Osteoblast (primary cell): Measurements from ENCODE around the gene NGF. TPM values are rescaled to one million over a fixed set of nuclear protein-coding genes. Genes with fewer than 3 reads are reported as not detected.

ENCODE experiments used
- DNase-seq: peaks from one replicate; pipeline ENCODE4 v3.0.0; 2011; ENCODE audit warnings: low spot score, mixed read lengths; ENCODE audit not compliant: insufficient read length; ENCODE audit errors: missing footprints
- H2AFZ ChIP-seq: 2 replicates; pipeline ENCODE4 v1.6.0; 2011; ENCODE audit warnings: mild to moderate bottlenecking, low read length
- H3K27ac ChIP-seq: 2 replicates; pipeline ENCODE4 v1.5.1; 2011; ENCODE audit warnings: mild to moderate bottlenecking, low read depth, low read length, moderate library complexity
- H3K27me3 ChIP-seq: 2 replicates; pipeline ENCODE4 v1.6.0; 2012; ENCODE audit warnings: mild to moderate bottlenecking, control low read depth, inconsistent platforms, low read length, moderate library complexity; ENCODE audit not compliant: insufficient read depth
- H3K36me3 ChIP-seq: 2 replicates; pipeline ENCODE4 v1.5.1; 2011; ENCODE audit warnings: mild to moderate bottlenecking, low read length, control low read depth, moderate library complexity; ENCODE audit not compliant: insufficient read depth
- H3K4me1 ChIP-seq: 2 replicates; pipeline ENCODE4 v1.5.1; 2011; ENCODE audit warnings: mild to moderate bottlenecking, low read length, control low read depth, moderate library complexity; ENCODE audit not compliant: insufficient read depth
- H3K4me2 ChIP-seq: 2 replicates; pipeline ENCODE4 v1.6.0; 2011; ENCODE audit warnings: mild to moderate bottlenecking, low read length; ENCODE audit not compliant: insufficient read depth
- H3K4me3 ChIP-seq: fragments of 200-600 bp; sonication (generic); 3 replicates; pipeline ENCODE4 v1.5.1; 2012; ENCODE audit warnings: mild to moderate bottlenecking, low read length, inconsistent platforms; ENCODE audit not compliant: insufficient read depth
- H3K79me2 ChIP-seq: 2 replicates; pipeline ENCODE4 v1.6.0; 2012; ENCODE audit warnings: mild to moderate bottlenecking, low read length, control low read depth, inconsistent platforms; ENCODE audit not compliant: insufficient read depth
- H3K9me3 ChIP-seq: 2 replicates; pipeline ENCODE4 v1.5.1; 2011; ENCODE audit warnings: low read depth, low read length, control low read depth
- H4K20me1 ChIP-seq: 2 replicates; pipeline ENCODE4 v1.6.0; 2012; ENCODE audit warnings: mild to moderate bottlenecking, low read length, control low read depth; ENCODE audit not compliant: insufficient read depth
- CTCF ChIP-seq: IDR thresholded peaks from 2 replicates; pipeline ENCODE4 v1.5.1; 2011; ENCODE audit warnings: mild to moderate bottlenecking, low read depth, low read length, moderate library complexity; ENCODE audit errors: extremely low read depth
- total RNA-seq: library from RNA; depleted of rRNA; stranded (reverse); fragments of >200 nt; gene quantifications from 2 replicates; pipeline ENCODE4 v1.2.3, GENCODE V29; 2012

NGF gene
- total RNA-seq, 1 donor: 6.2 TPM

GRCh38 chr1:115274467-115274866, 63.6 kb downstream of the NGF start:
- Histone ChIP-seq H3K36me3 (no peaks in the 10 kb centered on the region), H2AFZ (no peak overlapping the region), H3K79me2 (no peaks in the 10 kb centered on the region), H3K4me1 (peaks cover 10% of the 10 kb centered on the region), H4K20me1 (no peaks in the 10 kb centered on the region), H3K4me3 (no peak overlapping the region), H3K27me3 (no peaks in the 10 kb centered on the region), H3K4me2 (no peak overlapping the region), H3K27ac (no peak overlapping the region), H3K9me3 (peaks cover 3% of the 10 kb centered on the region)
- TF ChIP-seq CTCF: no peak
- no peak for DNase-seq

GRCh38 chr1:115266729-115267421, 71.2 kb downstream of the NGF start:
- H3K4me1 ChIP-seq: peaks cover 24% of the 10 kb centered on the region
- peak overlapping the region; percentile 60 for H3K27ac ChIP-seq
- no peaks in the 10 kb centered on the region for H3K36me3 ChIP-seq
- H3K4me2 ChIP-seq: peak overlapping the region; percentile 67
- no peak overlapping the region for H2AFZ ChIP-seq
- H3K27me3 ChIP-seq: no peaks in the 10 kb centered on the region
- H3K79me2 ChIP-seq: no peaks in the 10 kb centered on the region
- peak overlapping the region; percentile 38 for H3K4me3 ChIP-seq
- H4K20me1 ChIP-seq: no peaks in the 10 kb centered on the region
- no peaks in the 10 kb centered on the region for H3K9me3 ChIP-seq
- no peak for DNase-seq
- TF ChIP-seq CTCF: no peak

- Histone ChIP-seq H3K27me3 (no peaks in the 10 kb centered on the region), H3K4me3 (no peak overlapping the region), H4K20me1 (no peaks in the 10 kb centered on the region), H3K27ac (no peak overlapping the region), H3K36me3 (no peaks in the 10 kb centered on the region), H3K9me3 (no peaks in the 10 kb centered on the region), H3K4me1 (peaks cover 24% of the 10 kb centered on the region), H3K79me2 (no peaks in the 10 kb centered on the region), H2AFZ (no peak overlapping the region), H3K4me2 (no peak overlapping the region)
- no peak for TF ChIP-seq CTCF
- DNase-seq: no peak
These were observed 73.0 kb downstream of the NGF start for GRCh38 chr1:115265099-115265498.

- Histone ChIP-seq H3K4me3 (no peak overlapping the region), H3K9me3 (peaks cover 5% of the 10 kb centered on the region), H4K20me1 (no peaks in the 10 kb centered on the region), H3K27ac (no peak overlapping the region), H3K4me1 (peaks cover 27% of the 10 kb centered on the region), H3K36me3 (no peaks in the 10 kb centered on the region), H2AFZ (no peak overlapping the region), H3K4me2 (no peak overlapping the region), H3K27me3 (no peaks in the 10 kb centered on the region), H3K79me2 (no peaks in the 10 kb centered on the region)
- no peak for TF ChIP-seq CTCF
- DNase-seq: no peak
These were observed 75.2 kb downstream of the NGF start for GRCh38 chr1:115262886-115263285.
